Measurements from ENCODE around the gene STK11. TPM values are rescaled to one million over a fixed set of nuclear protein-coding genes. Genes with fewer than 3 reads are reported as not detected.

STK11 gene
- total RNA-seq, 1 donor from 2014 or later: 64.8 TPM

- no peak for TF ChIP-seq CTCF (conservative IDR thresholded peaks at IDR 0.05)
- no peak for DNase-seq (ENCODE audit: extremely low spot score, unreplicated experiment)
- H3K27me3 Mint-ChIP-seq: no peaks in the 10 kb centered on the region
- no peaks in the 10 kb centered on the region for H3K9me3 Mint-ChIP-seq
- peak overlapping the region; percentile 84 for H3K27ac Mint-ChIP-seq
- peak overlapping the region; percentile 88 for H3K4me3 Mint-ChIP-seq
- peaks cover 8% of the 10 kb centered on the region for H3K36me3 Mint-ChIP-seq
- peaks cover 29% of the 10 kb centered on the region for H3K4me1 Mint-ChIP-seq (ENCODE audit: unreplicated experiment)
These were observed 34.4 kb upstream of the STK11 start for GRCh38 chr19:1170938-1171754.

GRCh38 chr19:1171755-1172352 is 33.7 kb upstream of the STK11 start:
- no peak for DNase-seq (ENCODE audit: extremely low spot score, unreplicated experiment)
- no peak for TF ChIP-seq CTCF (conservative IDR thresholded peaks at IDR 0.05)
- Mint-ChIP-seq H3K9me3 (no peaks in the 10 kb centered on the region), H3K4me3 (peak overlapping the region; percentile 88), H3K36me3 (peaks cover 8% of the 10 kb centered on the region), H3K27ac (peak overlapping the region; percentile 85), H3K4me1 (ENCODE audit: unreplicated experiment) (peaks cover 29% of the 10 kb centered on the region), H3K27me3 (no peaks in the 10 kb centered on the region)

- peak overlapping the region; percentile 88 for H3K4me3 Mint-ChIP-seq
- no peak for DNase-seq (ENCODE audit: extremely low spot score, unreplicated experiment)
- no peaks in the 10 kb centered on the region for H3K27me3 Mint-ChIP-seq
- peak overlapping the region; percentile 85 for H3K27ac Mint-ChIP-seq
- no peak for TF ChIP-seq CTCF (conservative IDR thresholded peaks at IDR 0.05)
- H3K36me3 Mint-ChIP-seq: peaks cover 8% of the 10 kb centered on the region
- H3K9me3 Mint-ChIP-seq: no peaks in the 10 kb centered on the region
- peaks cover 33% of the 10 kb centered on the region for H3K4me1 Mint-ChIP-seq (ENCODE audit: unreplicated experiment)
These were observed 33.0 kb upstream of the STK11 start for GRCh38 chr19:1172353-1173158.

- peak overlapping the region; percentile 85 for H3K27ac Mint-ChIP-seq
- DNase-seq (ENCODE audit: extremely low spot score, unreplicated experiment): no peak
These were observed 32.3 kb upstream of the STK11 start for GRCh38 chr19:1173159-1173844.

More at GRCh38 chr19:1173159-1173844, 32.3 kb upstream of the STK11 start:
- Mint-ChIP-seq H3K4me3 (peak overlapping the region; percentile 88), H3K27me3 (no peaks in the 10 kb centered on the region), H3K36me3 (peaks cover 8% of the 10 kb centered on the region), H3K9me3 (no peaks in the 10 kb centered on the region), H3K4me1 (ENCODE audit: unreplicated experiment) (peaks cover 33% of the 10 kb centered on the region)
- no peak for TF ChIP-seq CTCF (conservative IDR thresholded peaks at IDR 0.05)

Measured in type B pancreatic cell (in vitro differentiated cells).